GM19397 (cell line): ENCODE measurements around the gene RPGRIP1L.
A peak's percentile ranks its signal among the peaks of the same experiment; 100 is the strongest.

ENCODE experiments used
- ATAC-seq: cut with Tn5 transposase; IDR thresholded peaks from one replicate; pipeline ENCODE4 v1.9.1; 2021; ENCODE audit warnings: mild to moderate bottlenecking, moderate library complexity; ENCODE audit not compliant: unreplicated experiment

RPGRIP1L gene

GRCh38 chr16:53559270-53559951, 144.2 kb downstream of the RPGRIP1L start:
- ATAC-seq: no peak

GRCh38 chr16:53558710-53559109, 144.9 kb downstream of the RPGRIP1L start:
- no peak for ATAC-seq

- no peak for ATAC-seq
Observed at GRCh38 chr16:53556521-53556920, 147.1 kb downstream of the RPGRIP1L start.

- peak; percentile 70 for ATAC-seq
Observed at GRCh38 chr16:53549970-53550690, 153.5 kb downstream of the RPGRIP1L start.
